GM21737 (cell line): ENCODE measurements around the gene NME8.

Experiments
- ATAC-seq: cut with Tn5 transposase; IDR thresholded peaks from one replicate; pipeline ENCODE4 v1.9.1; 2021; ENCODE audit warnings: mild to moderate bottlenecking, moderate library complexity; ENCODE audit not compliant: unreplicated experiment

NME8 gene

GRCh38 chr7:37930226-37930948 is 82.0 kb downstream of the NME8 start:
- no peak for ATAC-seq

DNA sequence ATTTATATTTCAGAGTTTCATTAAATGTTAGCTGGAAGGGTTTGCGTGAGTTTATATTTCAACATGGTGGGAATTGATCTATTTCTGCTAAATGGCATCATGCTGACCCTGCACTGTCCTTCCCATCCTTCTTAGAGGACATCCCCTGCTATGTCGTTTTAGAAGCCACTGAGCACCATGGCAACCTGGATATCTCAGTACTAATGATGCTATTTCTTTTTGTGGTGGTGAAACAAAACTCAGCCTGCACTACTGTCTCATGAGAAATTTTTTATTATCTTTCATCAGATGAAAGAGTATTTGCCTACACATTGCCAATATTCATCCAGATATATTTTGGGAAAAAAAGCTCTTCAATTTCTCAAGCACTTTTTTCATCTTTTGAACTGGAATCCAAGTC is 84.1 kb downstream of the NME8 start:
- ATAC-seq, result no peak

DNA sequence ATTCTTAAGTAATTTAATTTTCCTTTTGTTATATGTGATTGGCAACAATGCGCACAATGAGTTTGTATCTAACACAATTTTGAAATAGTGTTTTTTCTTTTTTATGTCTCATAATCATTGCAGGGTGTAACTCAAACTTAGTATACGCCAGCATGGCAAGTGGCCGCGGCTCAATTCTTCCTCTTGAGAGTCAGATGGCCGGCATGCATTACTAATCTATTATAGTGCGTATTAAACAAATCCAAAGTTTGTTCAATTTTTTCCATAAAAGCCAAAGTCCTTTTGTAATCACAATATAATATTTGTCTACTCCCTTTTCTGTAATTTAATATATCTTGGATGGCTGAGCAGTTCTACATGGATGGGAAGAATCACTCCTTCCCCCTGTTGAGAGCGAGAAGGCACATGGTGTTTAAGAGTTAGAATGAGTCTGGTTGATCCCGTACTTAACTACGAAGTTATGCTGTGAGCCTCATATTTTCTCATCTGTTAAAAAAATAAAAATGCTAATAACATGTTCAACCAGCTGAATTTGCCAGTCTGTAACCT is 84.7 kb downstream of the NME8 start:
- ATAC-seq, result no peak

GRCh38 chr7:37942934-37943610 is 94.7 kb downstream of the NME8 start:
- ATAC-seq, result no peak

- ATAC-seq, result no peak
Observed at GRCh38 chr7:37943905-37944736, 95.7 kb downstream of the NME8 start.

- no peak for ATAC-seq
Observed at GRCh38 chr7:37944737-37945054, 96.3 kb downstream of the NME8 start.

DNA sequence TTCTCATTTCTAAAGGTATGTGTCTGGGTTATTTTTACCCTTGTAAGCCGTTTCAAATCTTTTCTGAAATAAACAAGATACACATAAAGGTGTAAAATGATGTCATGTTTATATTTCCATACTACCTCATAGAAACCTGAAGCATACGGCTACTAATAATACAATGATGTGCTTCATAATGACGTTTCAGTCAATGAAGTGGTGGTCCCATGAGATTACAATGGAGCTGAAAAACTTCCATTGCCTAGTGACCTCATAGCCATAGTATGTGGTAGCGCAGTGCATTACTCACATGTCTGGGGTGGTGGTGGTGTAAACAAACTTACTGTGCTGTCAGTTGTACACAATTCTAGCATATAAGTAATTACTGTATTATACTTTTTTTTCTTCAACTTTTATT is 96.9 kb downstream of the NME8 start:
- no peak for ATAC-seq

DNA sequence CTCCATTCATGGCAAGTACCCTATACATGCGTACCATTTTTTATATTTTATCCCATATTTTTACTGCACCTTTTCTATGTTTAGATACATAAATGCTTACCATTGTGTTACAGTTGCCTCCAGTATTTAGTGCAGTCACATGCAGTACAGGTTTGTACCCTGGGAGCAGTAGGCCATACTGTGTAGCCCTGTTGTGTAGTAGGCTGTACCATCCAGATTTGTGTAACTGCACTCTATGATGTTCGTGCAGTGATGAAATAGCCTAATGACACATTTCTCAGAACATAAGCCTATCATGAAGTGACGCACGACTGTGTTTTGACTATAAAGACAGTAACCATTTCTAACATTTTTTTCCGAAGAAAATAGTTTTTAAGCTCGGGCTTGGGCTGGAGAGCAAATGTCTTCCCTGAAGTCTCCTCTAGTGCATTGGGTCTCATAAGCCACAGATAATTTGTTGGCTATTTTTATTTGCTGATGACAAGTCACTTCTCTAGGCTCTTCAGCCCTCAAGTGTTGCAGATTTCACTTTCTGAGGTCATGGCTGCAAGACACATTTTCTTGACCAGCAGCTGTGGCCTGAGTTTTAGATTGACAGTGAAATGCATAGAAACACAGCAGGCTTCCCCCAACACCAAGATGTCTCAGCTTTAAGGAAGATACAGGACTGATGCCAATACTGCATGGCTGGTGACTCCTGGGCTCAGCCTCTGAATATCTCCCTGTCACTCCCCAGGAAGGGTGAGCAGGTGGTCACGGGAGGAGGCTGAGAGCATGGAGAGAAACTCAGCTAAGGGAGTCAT is 98.9 kb downstream of the NME8 start:
- no peak for ATAC-seq

GRCh38 chr7:37947941-37948210 is 99.5 kb downstream of the NME8 start:
- no peak for ATAC-seq
